Vagina (tissue), 2 donors: ENCODE measurements around the gene GRK5.

Source experiments
- CTCF ChIP-seq, 3 experiments: fragments of 450-650 bp in 2 of 3; fragments of 200-600 bp in 1 of 3; sonication (generic) in 1 of 3; IDR thresholded peaks; one replicate each; pipeline ENCODE4 v1.5.1; 2017 to 2019; ENCODE audit warnings: antibody characterized with exemption in 3 of 3, mild to moderate bottlenecking in 2 of 3, moderate library complexity in 2 of 3
- POLR2A ChIP-seq, 2 donors: fragments of 450-650 bp; IDR thresholded peaks; one replicate each; pipeline ENCODE4 v1.6.1; 2017; ENCODE audit warnings: antibody characterized with exemption in 2 of 2, mild to moderate bottlenecking in 2 of 2, moderate library complexity in 2 of 2

GRCh38 chr10:119348106-119348505, 140.7 kb downstream of the GRK5 start:
- TF ChIP-seq CTCF (IDR thresholded peaks at IDR 0.05) (no peak), POLR2A (IDR thresholded peaks at IDR 0.05) (no peak)
